Caco-2 (cell line): Measurements from ENCODE around the gene RNU7-1. TPM values are rescaled to one million over a fixed set of nuclear protein-coding genes. Genes with fewer than 3 reads are reported as not detected.

Experiments
- BruUV-seq: library from RNA; stranded (reverse); fragments of 400-500 nt; replicated peaks from 2 replicates; lab custom pipeline; 2021; lab: Mats Ljungman, UMichigan
- CTCF ChIA-PET: fragments of 300-600 bp; sonication (Branson Sonifier 250); formaldehyde crosslinking; loops from one replicate; lab custom pipeline; 2022; ENCODE audit warnings: antibody characterized with exemption; lab: Charles Lee
- POLR2A ChIA-PET: fragments of 300-600 bp; sonication (Branson Sonifier 250); formaldehyde crosslinking; loops from one replicate; lab custom pipeline; 2022; ENCODE audit warnings: antibody characterized with exemption; lab: Charles Lee
- DNase-seq, 2 experiments: peaks; one replicate each; pipeline versions ENCODE4 v3.0.0 to v3.0.0-alpha.2; 2020 to 2022
- H3K27me3 ChIP-seq: replicated peaks from 2 replicates; pipeline ENCODE4 v1.6.0; 2011; ENCODE audit warnings: low read length; ENCODE audit not compliant: control insufficient read depth, insufficient read depth
- H3K36me3 ChIP-seq: 2 replicates; pipeline ENCODE4 v1.5.1; 2011; ENCODE audit warnings: low read length; ENCODE audit not compliant: control insufficient read depth, insufficient read depth
- H3K4me1 ChIP-seq: fragments of 250-450 bp; sonication (Bioruptor Pico); 2 replicates; pipeline ENCODE4 v1.5.1; 2020; ENCODE audit warnings: mild to moderate bottlenecking
- H3K4me3 ChIP-seq: 2 replicates; pipeline ENCODE4 v1.5.1; 2011; ENCODE audit warnings: low read depth, mild to moderate bottlenecking, control low read depth, low read length
- H3K9me3 ChIP-seq: fragments of 250-450 bp; sonication (Bioruptor Pico); 2 replicates; pipeline ENCODE4 v1.5.1; 2020; ENCODE audit warnings: mild to moderate bottlenecking, moderate library complexity
- H3K27ac Mint-ChIP-seq: one replicate; pipeline ENCODE4 v1.8.0; 2022; ENCODE audit warnings: mixed read lengths; ENCODE audit not compliant: unreplicated experiment
- H3K27me3 Mint-ChIP-seq: one replicate; pipeline ENCODE4 v1.8.0; 2022; ENCODE audit warnings: mixed read lengths; ENCODE audit not compliant: insufficient read depth, unreplicated experiment
- H3K36me3 Mint-ChIP-seq: one replicate; pipeline ENCODE4 v1.8.0; 2022; ENCODE audit warnings: mild to moderate bottlenecking, mixed read lengths; ENCODE audit not compliant: insufficient read depth, unreplicated experiment
- H3K4me1 Mint-ChIP-seq: one replicate; pipeline ENCODE4 v1.8.0; 2022; ENCODE audit warnings: low read depth, mixed read lengths; ENCODE audit not compliant: unreplicated experiment
- H3K4me3 Mint-ChIP-seq: one replicate; pipeline ENCODE4 v1.8.0; 2022; ENCODE audit warnings: mild to moderate bottlenecking, moderate library complexity, mixed read lengths; ENCODE audit not compliant: unreplicated experiment
- H3K9me3 Mint-ChIP-seq: one replicate; pipeline ENCODE4 v1.8.0; 2022; ENCODE audit warnings: mixed read lengths; ENCODE audit not compliant: unreplicated experiment
- intact Hi-C: fragments of 100-400 bp; cut with micrococcal nuclease; formaldehyde crosslinking; loops from one replicate; pipeline ENCODE4 v1.10.0; 2022; ENCODE audit not compliant: unreplicated experiment
- total RNA-seq: library from RNA; stranded (reverse); gene quantifications from 2 replicates; pipeline ENCODE4 v1.2.3, GENCODE V29; 2022
- TF ChIP-seq, protein P1 (sequence below), 2 experiments: fragments of 200-600 bp in 1 of 2; IDR thresholded peaks; 1 replicate in 1 of 2; 2 replicates in 1 of 2; pipeline versions ENCODE4 v1.5.1 to v1.8.0; 2011 to 2022; ENCODE audit warnings: antibody characterized with exemption in 1 of 2, control low read depth in 1 of 2, inconsistent platforms in 1 of 2, low read depth in 1 of 2, low read length in 1 of 2, mild to moderate bottlenecking in 1 of 2, moderate library complexity in 1 of 2; ENCODE audit not compliant: insufficient read depth in 1 of 2, severe bottlenecking in 1 of 2, unreplicated experiment in 1 of 2

The RNU7-1 gene
- total RNA-seq, 1 experiment from 2014 or later, result not detected

DNA sequence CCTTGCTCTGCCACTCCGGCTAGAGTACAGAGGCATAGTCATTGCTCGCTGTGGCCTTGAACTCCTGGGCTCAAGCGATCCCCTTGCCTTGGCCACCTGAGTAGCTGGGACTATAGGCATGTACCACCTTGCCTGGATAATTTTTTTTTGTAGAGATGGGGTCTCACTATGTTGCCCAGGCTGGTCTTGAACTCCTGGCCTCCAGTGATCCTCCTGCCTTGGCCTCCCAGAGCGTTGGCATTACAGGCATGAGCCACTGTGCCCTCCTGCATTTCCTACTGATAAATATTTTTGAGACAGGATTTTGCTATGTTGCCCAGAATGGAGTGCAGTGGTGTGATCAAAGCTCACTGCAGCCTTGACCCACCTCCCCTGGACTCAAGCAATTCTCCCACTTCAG, 36.5 kb downstream of the RNU7-1 start:
- Mint-ChIP-seq H3K27me3 (no peaks in the 10 kb centered on the region), H3K36me3 (peaks cover 91% of the 10 kb centered on the region), H3K4me1 (peaks cover 68% of the 10 kb centered on the region), H3K4me3 (peak overlapping the region; percentile 72), H3K9me3 (no peaks in the 10 kb centered on the region), H3K27ac (peak overlapping the region; percentile 98)
- peaks cover 68% of the 10 kb centered on the region for H3K4me1 ChIP-seq
- ChIA-PET POLR2A (interaction anchor here (1.4 to 1.9 kb wide), 2 partner anchors 33 to 89 kb away, joined by 4 to 17 read pairs; no protein-coding TSS in a partner anchor), CTCF (interaction anchor here (0.5 to 2.9 kb wide), 6 partner anchors 16 to 95 kb away, joined by 4 to 13 read pairs (median 8); partner anchors contain the start of genes C12orf57, LPCAT3 and RNU7-1)
- TF ChIP-seq, protein P1, sequence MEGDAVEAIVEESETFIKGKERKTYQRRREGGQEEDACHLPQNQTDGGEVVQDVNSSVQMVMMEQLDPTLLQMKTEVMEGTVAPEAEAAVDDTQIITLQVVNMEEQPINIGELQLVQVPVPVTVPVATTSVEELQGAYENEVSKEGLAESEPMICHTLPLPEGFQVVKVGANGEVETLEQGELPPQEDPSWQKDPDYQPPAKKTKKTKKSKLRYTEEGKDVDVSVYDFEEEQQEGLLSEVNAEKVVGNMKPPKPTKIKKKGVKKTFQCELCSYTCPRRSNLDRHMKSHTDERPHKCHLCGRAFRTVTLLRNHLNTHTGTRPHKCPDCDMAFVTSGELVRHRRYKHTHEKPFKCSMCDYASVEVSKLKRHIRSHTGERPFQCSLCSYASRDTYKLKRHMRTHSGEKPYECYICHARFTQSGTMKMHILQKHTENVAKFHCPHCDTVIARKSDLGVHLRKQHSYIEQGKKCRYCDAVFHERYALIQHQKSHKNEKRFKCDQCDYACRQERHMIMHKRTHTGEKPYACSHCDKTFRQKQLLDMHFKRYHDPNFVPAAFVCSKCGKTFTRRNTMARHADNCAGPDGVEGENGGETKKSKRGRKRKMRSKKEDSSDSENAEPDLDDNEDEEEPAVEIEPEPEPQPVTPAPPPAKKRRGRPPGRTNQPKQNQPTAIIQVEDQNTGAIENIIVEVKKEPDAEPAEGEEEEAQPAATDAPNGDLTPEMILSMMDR (IDR thresholded peaks at IDR 0.05; ENCODE audit: insufficient read depth in 1 of 2, low read depth in 1 of 2, low read length in 1 of 2, severe bottlenecking in 1 of 2, unreplicated experiment in 1 of 2), result no peak
- intact Hi-C loops, result no loop called here
- no peaks in the 10 kb centered on the region for H3K9me3 ChIP-seq
- H3K36me3 ChIP-seq, result peaks cover 16% of the 10 kb centered on the region
- H3K27me3 ChIP-seq, result no peaks in the 10 kb centered on the region
- no TSS peak for BruUV-seq
- no peak for DNase-seq
- H3K4me3 ChIP-seq, result no peak overlapping the region

DNA sequence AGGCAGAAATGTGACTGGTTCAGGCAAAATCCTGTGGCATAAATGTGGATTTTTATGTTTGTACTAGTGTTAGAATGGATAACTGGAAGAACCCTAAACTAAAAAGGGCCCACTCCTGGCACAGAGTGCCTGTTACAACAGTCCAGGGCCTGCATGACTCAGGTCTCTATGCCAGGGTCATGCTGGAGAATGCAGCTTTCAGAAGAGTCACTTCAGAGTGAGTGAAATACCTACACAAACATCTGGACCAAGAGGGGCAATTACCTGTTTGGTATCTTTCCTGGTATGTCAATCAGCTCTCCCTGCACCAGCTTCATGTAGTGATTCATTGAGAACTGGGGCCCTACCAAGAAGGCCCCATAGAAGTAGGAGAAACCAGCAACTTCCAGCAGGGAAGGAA, 37.1 kb downstream of the RNU7-1 start:
- H3K4me1 Mint-ChIP-seq, result peaks cover 68% of the 10 kb centered on the region
- intact Hi-C loops, result loop anchor here (1.0 kb wide), 5 partner anchors 9 to 112 kb away; partner anchors contain the start of genes C1R and LPCAT3
- no peaks in the 10 kb centered on the region for H3K9me3 ChIP-seq
- H3K4me1 ChIP-seq, result peaks cover 62% of the 10 kb centered on the region
- peak overlapping the region; percentile 98 for H3K27ac Mint-ChIP-seq
- H3K27me3 Mint-ChIP-seq, result no peaks in the 10 kb centered on the region
- peaks cover 85% of the 10 kb centered on the region for H3K36me3 Mint-ChIP-seq
- TF ChIP-seq, protein P1 (IDR thresholded peaks at IDR 0.05; ENCODE audit: insufficient read depth in 1 of 2, low read depth in 1 of 2, low read length in 1 of 2, severe bottlenecking in 1 of 2, unreplicated experiment in 1 of 2), result no peak
- H3K9me3 Mint-ChIP-seq, result no peaks in the 10 kb centered on the region
- peak; percentile 68 to 77 for DNase-seq
- POLR2A ChIA-PET, result interaction anchor here (0.5 to 1.9 kb wide), 12 partner anchors 15 to 951 kb away, joined by 3 to 20 read pairs (median 5); partner anchors contain the start of genes C12orf57, LPCAT3, RNU7-1 and SPSB2
- CTCF ChIA-PET, result interaction anchor here (0.6 to 2.4 kb wide), 9 partner anchors 15 to 129 kb away, joined by 3 to 13 read pairs (median 6); partner anchors contain the start of genes C12orf57, C1RL, LPCAT3 and RNU7-1
- H3K27me3 ChIP-seq, result no peaks in the 10 kb centered on the region
- peak overlapping the region; percentile 72 for H3K4me3 Mint-ChIP-seq
- no peak overlapping the region for H3K4me3 ChIP-seq
- H3K36me3 ChIP-seq, result peaks cover 14% of the 10 kb centered on the region
- no TSS peak for BruUV-seq

DNA sequence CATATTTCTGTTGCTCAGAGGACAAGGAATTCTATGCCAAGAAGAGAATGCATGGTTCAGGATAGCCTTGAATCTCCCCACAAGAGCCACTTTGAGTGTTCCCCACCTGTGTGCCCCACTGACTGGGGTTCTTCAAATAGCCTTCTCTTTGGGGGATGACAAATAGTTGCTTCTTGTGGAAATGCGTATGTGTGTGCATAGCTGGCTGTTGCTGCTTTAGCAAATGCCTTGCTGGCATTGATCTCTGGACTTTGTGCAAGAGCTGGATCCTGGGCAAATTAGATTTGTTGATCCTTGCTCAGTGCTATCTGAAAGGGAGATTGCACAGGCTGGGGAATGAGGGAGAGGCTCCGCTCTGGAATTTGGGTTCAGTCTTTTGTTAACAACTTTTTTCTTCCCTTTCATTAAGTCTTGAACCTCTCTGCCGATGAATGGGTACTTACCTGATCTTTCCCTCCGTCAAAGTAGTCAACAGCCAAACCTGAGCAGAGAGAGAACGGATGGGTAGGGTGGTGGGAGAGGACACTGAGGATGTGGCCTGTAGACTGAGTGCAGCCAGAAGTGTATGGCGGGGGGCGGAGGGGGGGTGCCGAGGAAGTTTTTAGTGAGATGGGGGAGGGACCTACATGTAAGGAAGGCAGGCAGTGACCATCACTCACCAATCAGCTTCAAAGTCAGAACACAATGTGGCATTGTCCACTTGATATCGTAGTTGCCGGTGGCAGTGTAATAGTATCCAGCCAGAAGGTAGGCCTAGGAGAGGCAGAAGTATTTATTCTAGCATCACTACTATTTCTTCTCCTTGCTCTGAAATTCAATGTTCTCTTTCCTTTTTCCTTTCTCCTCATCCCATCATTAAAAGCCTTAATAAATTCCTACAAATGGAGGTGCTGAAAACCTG, 37.8 kb downstream of the RNU7-1 start:
- Histone ChIP-seq H3K9me3 (no peaks in the 10 kb centered on the region), H3K27me3 (no peaks in the 10 kb centered on the region), H3K36me3 (peaks cover 14% of the 10 kb centered on the region), H3K4me3 (no peak overlapping the region), H3K4me1 (peaks cover 60% of the 10 kb centered on the region)
- peak overlapping the region; percentile 72 for H3K4me3 Mint-ChIP-seq
- BruUV-seq, result TSS peak; percentile 83
- DNase-seq, result peak; percentile 91 to 94
- H3K27ac Mint-ChIP-seq, result peak overlapping the region; percentile 98
- peaks cover 85% of the 10 kb centered on the region for H3K36me3 Mint-ChIP-seq
- POLR2A ChIA-PET, result interaction anchor here (0.5 to 1.9 kb wide), 12 partner anchors 15 to 955 kb away, joined by 3 to 20 read pairs (median 6); partner anchors contain the start of genes C12orf57, LPCAT3, RNU7-1 and SPSB2
- CTCF ChIA-PET, result interaction anchor here (0.6 to 2.4 kb wide), 12 partner anchors 15 to 128 kb away, joined by 3 to 13 read pairs (median 4); partner anchors contain the start of genes C12orf57, C1RL, LPCAT3 and RNU7-1
- TF ChIP-seq, protein P1 (IDR thresholded peaks at IDR 0.05; ENCODE audit: insufficient read depth in 1 of 2, low read depth in 1 of 2, low read length in 1 of 2, severe bottlenecking in 1 of 2, unreplicated experiment in 1 of 2), result no peak
- no peaks in the 10 kb centered on the region for H3K9me3 Mint-ChIP-seq
- intact Hi-C loops, result loop anchor here (1.0 kb wide), 5 partner anchors 8 to 111 kb away; partner anchors contain the start of genes C1R and LPCAT3
- H3K4me1 Mint-ChIP-seq, result peaks cover 62% of the 10 kb centered on the region
- H3K27me3 Mint-ChIP-seq, result no peaks in the 10 kb centered on the region
